H7 (cell line): ENCODE data around the gene MRM2. TPM values are rescaled to one million over a fixed set of nuclear protein-coding genes. Genes with fewer than 3 reads are reported as not detected.

Experiments used
- DNase-seq: peaks from one replicate; pipeline ENCODE4 v3.0.0; 2012
- H3K27me3 ChIP-seq: 2 replicates; pipeline ENCODE4 v1.6.0; 2011; ENCODE audit warnings: mild to moderate bottlenecking, low read length; ENCODE audit not compliant: control insufficient read depth, insufficient read depth
- H3K36me3 ChIP-seq: replicated peaks from 2 replicates; pipeline ENCODE4 v1.5.1; 2011; ENCODE audit warnings: low read length; ENCODE audit not compliant: control insufficient read depth, insufficient read depth
- H3K4me3 ChIP-seq: 2 replicates; pipeline ENCODE4 v1.5.1; 2011; ENCODE audit warnings: low read depth, mild to moderate bottlenecking, control low read depth, low read length, moderate library complexity; ENCODE audit not compliant: insufficient read depth
- total RNA-seq: library from RNA; depleted of rRNA; stranded (reverse); fragments of >200 nt; shearing (Covaris generic); gene quantifications from 2 replicates; pipeline ENCODE4 v1.2.3, GENCODE V29; 2014

Gene MRM2
- total RNA-seq, 1 experiment from 2014 or later, result 32.6 TPM

DNA sequence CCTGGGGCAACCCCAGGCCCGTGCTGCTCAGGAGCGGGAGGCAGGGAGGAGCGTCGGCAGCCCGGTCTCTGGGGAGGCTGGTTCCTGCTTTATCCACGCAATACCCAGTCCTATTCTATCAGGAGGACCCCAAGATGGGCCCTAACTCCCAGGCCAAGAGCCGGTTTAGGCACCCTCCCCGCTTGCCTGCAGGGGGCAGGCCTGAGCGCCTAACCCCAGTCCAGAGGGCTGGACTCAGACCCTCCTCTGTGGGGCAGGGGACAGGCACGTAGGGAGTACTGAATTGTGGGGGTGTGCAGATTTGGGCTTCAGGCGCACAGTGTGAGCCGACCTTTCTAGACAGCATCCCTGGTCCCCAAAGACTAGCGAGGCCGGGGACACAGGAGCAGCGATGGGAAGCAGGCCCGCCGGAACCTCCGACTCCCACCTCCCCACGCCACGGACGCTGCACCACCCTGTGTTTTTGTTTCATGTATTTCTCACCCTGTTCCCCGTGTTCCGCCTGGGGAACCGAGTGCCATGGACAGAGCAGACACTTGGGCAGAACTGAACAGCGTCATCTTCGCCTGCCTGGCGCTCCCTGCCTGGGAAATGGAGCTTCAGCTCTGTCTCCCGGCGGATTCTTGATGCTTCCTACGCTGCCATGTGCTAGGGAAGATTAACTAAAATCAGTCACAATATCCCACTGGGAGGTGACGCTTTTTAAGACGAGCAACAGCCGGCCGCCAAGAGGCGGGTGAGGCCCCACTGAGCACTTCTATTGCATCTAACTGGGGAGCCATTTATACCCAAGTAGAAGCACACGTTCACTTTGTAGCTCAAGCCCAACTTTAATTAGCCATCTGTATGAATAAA, 5.4 kb upstream of the MRM2 start:
- Histone ChIP-seq H3K4me3 (no peak overlapping the region), H3K27me3 (no peaks in the 10 kb centered on the region), H3K36me3 (peaks cover 7% of the 10 kb centered on the region)
- DNase-seq, result peak; percentile 97

DNA sequence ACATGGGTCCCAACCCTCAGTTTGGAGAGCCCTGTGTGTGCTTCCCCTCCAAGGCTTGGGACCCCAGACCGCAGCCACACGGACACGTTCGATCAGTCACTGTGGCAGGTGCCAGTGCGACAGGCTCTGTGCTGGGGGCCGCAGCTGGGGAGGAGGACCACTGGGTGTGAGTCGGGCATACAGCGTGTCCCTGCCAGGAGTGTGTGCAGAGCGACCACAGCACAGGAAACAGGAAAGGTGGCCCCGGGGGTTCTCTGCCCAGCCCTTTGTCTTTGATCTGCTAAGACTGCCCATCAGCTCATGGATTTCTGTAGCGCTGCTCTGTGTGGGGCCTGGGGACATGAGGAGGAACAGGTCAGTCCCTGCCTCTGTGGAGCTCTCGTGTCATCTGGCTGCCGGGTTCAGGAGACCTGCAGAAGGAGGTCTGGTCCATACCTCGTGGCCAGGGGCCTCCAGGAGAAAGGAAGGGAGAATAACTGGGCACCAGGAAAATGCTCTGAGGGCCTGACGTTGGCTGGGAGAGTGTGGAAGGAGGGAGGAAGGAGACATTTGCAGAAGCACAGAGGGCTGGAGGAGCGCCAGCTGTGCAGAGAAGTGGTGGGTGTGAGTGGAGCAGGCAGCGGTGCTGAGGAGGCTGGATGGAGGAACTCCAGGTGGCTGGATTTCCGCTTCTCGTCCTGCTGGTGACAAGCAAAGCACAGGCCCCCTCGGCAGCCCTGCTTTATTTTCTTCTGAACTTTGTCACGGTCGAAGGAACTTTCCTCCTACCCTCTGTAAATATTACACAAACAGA, 4.1 kb upstream of the MRM2 start:
- no peaks in the 10 kb centered on the region for H3K27me3 ChIP-seq
- H3K36me3 ChIP-seq, result peaks cover 4% of the 10 kb centered on the region
- no peak for DNase-seq
- H3K4me3 ChIP-seq, result no peak overlapping the region

- peaks cover 7% of the 10 kb centered on the region for H3K36me3 ChIP-seq
- DNase-seq, result no peak
- H3K4me3 ChIP-seq, result no peak overlapping the region
- no peaks in the 10 kb centered on the region for H3K27me3 ChIP-seq
Observed at GRCh38 chr7:2244404-2244995, 2.5 kb upstream of the MRM2 start.

GRCh38 chr7:2243458-2243857, 1.5 kb upstream of the MRM2 start:
- DNase-seq, result no peak
- Histone ChIP-seq H3K36me3 (peaks cover 13% of the 10 kb centered on the region), H3K4me3 (no peak overlapping the region), H3K27me3 (no peaks in the 10 kb centered on the region)

- Histone ChIP-seq H3K4me3 (peak overlapping the region; percentile 87), H3K27me3 (no peaks in the 10 kb centered on the region), H3K36me3 (peaks cover 19% of the 10 kb centered on the region)
- DNase-seq, result no peak
Observed at GRCh38 chr7:2242541-2243429, 780 bp upstream of the MRM2 start.

DNA sequence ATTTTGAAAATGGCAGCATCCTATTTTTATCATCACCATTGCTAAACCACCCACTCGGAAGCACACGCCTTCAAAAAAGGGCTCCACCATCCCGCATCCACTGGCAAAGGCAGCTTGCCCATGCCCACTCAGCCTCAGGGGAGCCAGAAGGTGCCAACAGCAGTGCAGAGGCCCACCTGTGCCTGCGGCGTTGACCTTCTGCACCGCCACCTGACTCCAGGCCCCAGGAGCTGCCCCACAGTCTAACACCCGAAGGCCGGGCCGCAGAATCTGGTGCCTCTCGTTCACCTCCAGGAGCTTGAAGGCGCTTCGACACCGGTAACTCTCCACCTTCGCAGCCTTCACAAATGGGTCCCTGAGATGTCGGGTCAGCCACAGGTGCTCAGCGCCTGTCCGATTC, 2.8 kb downstream of the MRM2 start:
- Histone ChIP-seq H3K27me3 (no peaks in the 10 kb centered on the region), H3K4me3 (no peak overlapping the region), H3K36me3 (peaks cover 32% of the 10 kb centered on the region)
- DNase-seq, result no peak

- Histone ChIP-seq H3K27me3 (no peaks in the 10 kb centered on the region), H3K36me3 (peaks cover 32% of the 10 kb centered on the region), H3K4me3 (no peak overlapping the region)
- no peak for DNase-seq
Observed at GRCh38 chr7:2237109-2237602, 4.8 kb downstream of the MRM2 start.

- Histone ChIP-seq H3K4me3 (no peak overlapping the region), H3K36me3 (peaks cover 36% of the 10 kb centered on the region), H3K27me3 (no peaks in the 10 kb centered on the region)
- no peak for DNase-seq
Observed at GRCh38 chr7:2233926-2234325, 8.1 kb downstream of the MRM2 start.

DNA sequence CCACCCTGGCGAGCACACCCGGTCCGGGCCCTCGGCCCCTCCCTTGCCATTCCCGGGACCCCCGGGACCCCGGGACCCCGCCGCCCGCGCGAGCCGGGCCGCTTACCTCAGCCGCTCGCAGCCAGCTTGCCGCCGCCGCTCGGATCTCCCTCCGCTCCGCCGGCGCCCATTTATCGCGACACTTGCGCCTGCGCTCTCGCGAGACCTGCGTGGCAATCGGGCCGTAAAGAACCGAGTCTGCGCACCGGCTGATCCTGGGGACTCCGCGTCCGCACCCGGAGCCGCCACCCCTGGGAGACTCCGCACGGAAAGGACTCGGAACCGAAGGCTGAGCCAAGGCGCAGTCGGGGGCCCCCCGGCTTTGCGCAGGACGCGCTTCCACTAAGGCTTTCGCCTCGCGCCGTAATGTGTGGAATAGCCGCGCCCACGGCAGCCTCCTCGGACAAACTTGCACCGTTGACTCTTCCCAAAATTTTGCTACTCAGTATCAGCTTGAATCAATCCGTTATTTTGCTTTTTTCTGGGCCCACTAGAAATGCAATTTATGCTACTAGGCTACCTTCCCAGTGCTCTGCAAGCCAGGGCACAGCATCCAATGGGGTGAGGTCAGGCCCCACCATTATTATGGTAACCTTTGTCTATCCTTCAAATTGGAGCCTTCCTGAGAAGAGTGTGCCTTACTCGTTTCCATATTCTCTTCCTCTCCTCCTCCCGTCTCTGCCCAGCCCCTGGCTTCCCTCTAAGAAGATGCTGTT, 9.1 kb downstream of the MRM2 start, which contains the start of gene MAD1L1:
Gene MAD1L1 (minus strand): TSS at position 180 of the 755 bp plus-strand sequence. CDS start 2,812 bp downstream, outside the sequence.
- peak; percentile 98 for DNase-seq
- Histone ChIP-seq H3K36me3 (peaks cover 31% of the 10 kb centered on the region), H3K4me3 (peak within 1 kb of the TSS; percentile 85), H3K27me3 (no peaks in the 10 kb centered on the region)

DNA sequence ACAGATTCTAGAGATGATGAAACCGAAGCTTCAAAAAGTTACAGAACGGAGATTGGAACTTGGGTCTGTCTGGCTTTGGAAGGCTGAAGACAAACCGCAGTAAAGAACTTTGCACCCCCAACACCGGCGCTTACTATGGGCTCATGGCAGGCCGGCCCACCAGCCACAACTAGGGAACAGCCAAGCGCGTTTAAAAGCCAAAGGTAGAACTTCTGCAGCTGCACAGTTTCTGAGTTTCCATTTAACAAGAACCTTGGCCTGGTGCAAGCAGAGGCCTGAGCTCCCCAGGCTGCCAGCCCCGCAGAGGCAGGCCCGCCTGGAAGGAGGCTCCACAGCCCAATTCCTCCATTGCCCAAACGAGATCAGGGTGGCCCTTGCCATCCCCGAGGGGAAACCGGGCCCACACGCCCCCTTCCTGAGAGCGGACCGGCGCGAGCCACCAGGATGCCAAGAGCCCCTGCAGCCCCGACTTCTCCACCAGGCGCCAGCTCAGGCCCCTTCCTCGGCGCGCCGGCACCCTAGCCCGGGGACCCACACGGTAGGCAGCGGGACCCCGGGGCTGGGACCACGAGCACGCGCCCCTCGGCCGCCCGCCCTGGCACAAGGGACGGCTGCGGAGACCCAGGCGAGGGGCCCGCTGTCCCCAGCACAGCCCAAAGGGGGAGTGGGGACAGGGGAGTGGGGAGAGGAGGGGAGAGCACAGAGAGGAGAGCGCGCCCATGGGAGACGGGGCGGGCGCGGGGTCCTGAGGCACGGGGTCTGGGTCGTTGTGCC, 9.8 kb downstream of the MRM2 start:
- no peaks in the 10 kb centered on the region for H3K27me3 ChIP-seq
- H3K36me3 ChIP-seq, result peaks cover 29% of the 10 kb centered on the region
- peak; percentile 91 for DNase-seq
- H3K4me3 ChIP-seq, result peak overlapping the region; percentile 85

DNA sequence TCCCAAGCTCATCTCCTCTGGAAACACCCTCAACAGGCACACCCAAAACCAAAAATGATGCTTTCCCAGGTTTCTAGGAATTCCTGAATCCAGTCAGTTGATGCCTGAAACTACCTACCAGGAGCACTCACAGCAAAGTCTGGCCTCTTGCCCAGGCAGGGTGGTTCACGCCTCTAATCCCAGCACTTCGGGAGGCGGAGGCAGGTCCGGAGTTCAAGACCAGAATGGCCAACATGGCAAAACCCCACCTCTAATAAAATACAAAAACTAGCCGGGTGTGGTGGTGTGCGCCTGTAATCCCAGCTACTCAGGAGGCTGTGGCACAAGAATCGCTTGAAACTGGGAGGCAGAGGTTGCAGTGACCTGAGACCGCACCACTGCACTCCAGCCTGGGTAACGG, 11.1 kb downstream of the MRM2 start:
- Histone ChIP-seq H3K36me3 (peaks cover 30% of the 10 kb centered on the region), H3K4me3 (no peak overlapping the region), H3K27me3 (no peaks in the 10 kb centered on the region)
- DNase-seq, result no peak

DNA sequence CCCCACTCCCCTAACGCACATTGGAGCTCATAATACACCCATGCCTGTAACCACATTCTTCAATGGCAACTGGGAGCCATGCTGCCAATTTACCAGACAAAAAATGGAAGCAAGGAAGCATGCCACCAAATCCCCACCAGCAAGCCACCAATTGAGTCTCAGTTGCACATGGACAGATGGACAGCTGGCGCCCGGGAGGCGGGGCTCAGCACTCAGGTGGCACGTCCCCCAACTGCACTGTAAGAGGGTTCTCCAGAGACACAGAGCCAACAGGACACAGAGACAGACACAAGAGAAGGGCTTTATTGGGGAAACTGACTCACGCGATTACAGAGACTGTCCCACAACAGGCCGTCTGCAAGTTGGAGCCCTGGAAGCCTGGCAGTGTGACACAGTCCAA, 11.8 kb downstream of the MRM2 start:
- Histone ChIP-seq H3K27me3 (no peaks in the 10 kb centered on the region), H3K36me3 (peaks cover 30% of the 10 kb centered on the region), H3K4me3 (no peak overlapping the region)
- no peak for DNase-seq

DNA sequence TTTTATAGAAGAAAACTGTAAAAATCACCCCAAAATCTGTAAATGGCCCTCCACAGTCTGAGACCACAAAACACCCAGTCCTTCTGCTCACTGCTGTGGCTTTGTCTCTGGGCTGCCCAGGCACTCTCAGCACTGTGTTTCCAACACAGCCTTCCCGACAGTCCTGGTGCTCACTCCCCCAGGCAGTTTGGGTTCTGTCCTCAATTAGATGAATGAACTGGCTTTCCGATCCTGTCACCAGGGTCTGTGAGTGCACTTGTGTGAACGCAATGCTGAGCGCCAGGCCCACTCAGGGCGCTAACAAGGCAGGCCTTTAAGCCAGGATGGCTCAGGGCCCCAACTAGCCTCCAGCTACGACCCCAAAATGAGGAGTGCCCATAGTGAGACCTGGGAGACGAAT, 12.5 kb downstream of the MRM2 start:
- Histone ChIP-seq H3K27me3 (no peaks in the 10 kb centered on the region), H3K4me3 (no peak overlapping the region), H3K36me3 (peaks cover 27% of the 10 kb centered on the region)
- no peak for DNase-seq
